ENCODE results near the gene PTTG2.

The PTTG2 gene

GRCh38 chr4:37948542-37948941 lies 11.7 kb upstream of the PTTG2 start:
- no peak for TF ChIP-seq GATA3 (IDR thresholded peaks at IDR 0.05; ENCODE audit: low read depth, low read length)
- no peak for TF ChIP-seq GATA2 (IDR thresholded peaks at IDR 0.05; ENCODE audit: low read depth, low read length)

- TF ChIP-seq GATA3 (IDR thresholded peaks at IDR 0.05; ENCODE audit: low read depth, low read length): no peak
- TF ChIP-seq GATA2 (IDR thresholded peaks at IDR 0.05; ENCODE audit: low read depth, low read length): no peak
These were observed 10.4 kb upstream of the PTTG2 start for GRCh38 chr4:37949636-37950426.

GRCh38 chr4:37951461-37952352 lies 8.5 kb upstream of the PTTG2 start:
- no peak for TF ChIP-seq GATA2 (IDR thresholded peaks at IDR 0.05; ENCODE audit: low read depth, low read length)
- TF ChIP-seq GATA3 (IDR thresholded peaks at IDR 0.05; ENCODE audit: low read depth, low read length): no peak

GRCh38 chr4:37953156-37953555 lies 7.0 kb upstream of the PTTG2 start:
- no peak for TF ChIP-seq GATA3 (IDR thresholded peaks at IDR 0.05; ENCODE audit: low read depth, low read length)
- no peak for TF ChIP-seq GATA2 (IDR thresholded peaks at IDR 0.05; ENCODE audit: low read depth, low read length)

- TF ChIP-seq GATA2 (IDR thresholded peaks at IDR 0.05; ENCODE audit: low read depth, low read length) (no peak), GATA3 (IDR thresholded peaks at IDR 0.05; ENCODE audit: low read depth, low read length) (no peak)
These were observed 6.4 kb upstream of the PTTG2 start for GRCh38 chr4:37953620-37954293.

- TF ChIP-seq GATA2 (IDR thresholded peaks at IDR 0.05; ENCODE audit: low read depth, low read length): no peak
- TF ChIP-seq GATA3 (IDR thresholded peaks at IDR 0.05; ENCODE audit: low read depth, low read length): no peak
These were observed 3.3 kb upstream of the PTTG2 start for GRCh38 chr4:37956941-37957340.

GRCh38 chr4:37958932-37959331 lies 1.3 kb upstream of the PTTG2 start:
- TF ChIP-seq GATA2 (IDR thresholded peaks at IDR 0.05; ENCODE audit: low read depth, low read length) (no peak), GATA3 (IDR thresholded peaks at IDR 0.05; ENCODE audit: low read depth, low read length) (no peak)

- no peak for TF ChIP-seq GATA3 (IDR thresholded peaks at IDR 0.05; ENCODE audit: low read depth, low read length)
- no peak for TF ChIP-seq GATA2 (IDR thresholded peaks at IDR 0.05; ENCODE audit: low read depth, low read length)
These were observed 667 bp downstream of the PTTG2 start for GRCh38 chr4:37960679-37961450.

- no peak for TF ChIP-seq GATA2 (IDR thresholded peaks at IDR 0.05; ENCODE audit: low read depth, low read length)
- no peak for TF ChIP-seq GATA3 (IDR thresholded peaks at IDR 0.05; ENCODE audit: low read depth, low read length)
These were observed 4.7 kb downstream of the PTTG2 start for GRCh38 chr4:37964734-37965457.

- TF ChIP-seq GATA3 (IDR thresholded peaks at IDR 0.05; ENCODE audit: low read depth, low read length): no peak
- TF ChIP-seq GATA2 (IDR thresholded peaks at IDR 0.05; ENCODE audit: low read depth, low read length): no peak
These were observed 5.8 kb downstream of the PTTG2 start for GRCh38 chr4:37966044-37966443.

GRCh38 chr4:37967736-37968135 lies 7.5 kb downstream of the PTTG2 start:
- no peak for TF ChIP-seq GATA3 (IDR thresholded peaks at IDR 0.05; ENCODE audit: low read depth, low read length)
- TF ChIP-seq GATA2 (IDR thresholded peaks at IDR 0.05; ENCODE audit: low read depth, low read length): no peak

- TF ChIP-seq GATA3 (IDR thresholded peaks at IDR 0.05; ENCODE audit: low read depth, low read length) (no peak), GATA2 (IDR thresholded peaks at IDR 0.05; ENCODE audit: low read depth, low read length) (no peak)
These were observed 8.5 kb downstream of the PTTG2 start for GRCh38 chr4:37968747-37969146.

- TF ChIP-seq GATA2 (IDR thresholded peaks at IDR 0.05; ENCODE audit: low read depth, low read length) (no peak), GATA3 (IDR thresholded peaks at IDR 0.05; ENCODE audit: low read depth, low read length) (no peak)
These were observed 10.5 kb downstream of the PTTG2 start for GRCh38 chr4:37970702-37971101.

All from SH-SY5Y (cell line).